ENCODE measurements around the gene KLRC1.
"Not testable (repeated sequence)": the region's sequence is repeated elsewhere in the genome, so short reads cannot be mapped to it uniquely, and the experiment has no call there.

KLRC1 gene

DNA sequence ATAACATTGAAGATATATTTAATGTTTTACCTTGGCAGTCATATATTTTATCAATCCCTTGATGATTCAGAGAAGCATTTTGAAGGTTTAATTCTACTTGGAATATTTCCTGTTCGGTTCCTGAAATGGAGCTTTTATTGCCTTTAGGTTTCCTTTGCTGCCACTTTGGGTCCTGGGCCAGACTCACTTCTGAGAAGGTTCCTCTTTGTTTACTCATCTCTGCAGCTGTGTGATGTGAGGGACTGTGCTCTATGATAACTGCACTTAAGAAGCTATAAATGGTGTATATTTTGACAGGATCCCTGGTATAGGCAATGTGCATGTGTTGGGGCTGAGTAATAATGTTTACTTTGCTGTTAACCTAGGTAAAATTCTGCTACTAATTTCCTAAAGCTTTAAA lies 32.8 kb downstream of the KLRC1 start, which contains the start of gene KLRC3:
KLRC3 (minus strand) TSS at position 262 of the 400 bp plus-strand sequence; CDS start at position 217, 45 bp downstream.
- not testable (repeated sequence) for DNase-seq (ENCODE audit: low read depth in 2 of 2)

DNA sequence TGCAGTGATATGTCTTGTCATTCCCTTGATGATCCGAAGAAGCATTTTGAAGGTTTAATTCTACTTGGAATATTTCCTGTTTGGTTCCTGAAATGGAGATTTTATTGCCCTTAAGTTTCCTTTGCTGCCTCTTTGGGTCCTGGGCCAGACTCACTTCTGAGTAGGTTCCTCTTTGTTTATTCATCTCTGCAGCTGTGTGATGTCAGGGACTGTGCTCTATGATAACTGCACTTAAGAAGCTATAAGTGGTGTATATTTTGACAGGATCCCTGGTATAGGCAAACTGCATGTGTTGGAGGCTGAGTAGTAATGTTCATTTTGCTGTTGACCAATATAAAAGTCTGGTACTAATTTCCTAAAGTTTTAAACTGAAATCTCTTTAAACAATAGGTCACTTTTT lies 43.8 kb downstream of the KLRC1 start, which contains the start of gene KLRC4:
KLRC4 (minus strand) TSS at position 366 of the 400 bp plus-strand sequence; CDS start at position 184, 182 bp downstream.
- DNase-seq (ENCODE audit: low read depth in 2 of 2) = no peak

DNA sequence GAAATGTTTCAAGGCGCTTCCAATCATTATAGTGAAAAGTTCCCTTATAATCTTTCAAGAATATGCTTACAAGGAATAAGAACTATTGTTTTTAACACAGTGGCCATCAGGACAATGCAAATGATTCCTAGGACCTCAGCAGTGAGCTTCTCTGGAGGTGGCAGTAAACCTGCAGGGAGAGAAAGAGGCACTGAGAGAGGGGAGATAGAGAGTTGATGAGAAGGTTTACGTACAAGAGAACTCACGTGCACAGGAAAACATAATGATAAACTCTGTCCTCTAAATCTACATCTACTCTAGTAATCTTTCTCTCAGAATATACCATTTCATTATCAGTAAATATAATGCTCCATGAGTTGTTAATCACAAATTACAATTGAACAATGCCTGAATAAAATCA lies 44.3 kb downstream of the KLRC1 start:
- DNase-seq (ENCODE audit: low read depth in 2 of 2) = no peak

DNA sequence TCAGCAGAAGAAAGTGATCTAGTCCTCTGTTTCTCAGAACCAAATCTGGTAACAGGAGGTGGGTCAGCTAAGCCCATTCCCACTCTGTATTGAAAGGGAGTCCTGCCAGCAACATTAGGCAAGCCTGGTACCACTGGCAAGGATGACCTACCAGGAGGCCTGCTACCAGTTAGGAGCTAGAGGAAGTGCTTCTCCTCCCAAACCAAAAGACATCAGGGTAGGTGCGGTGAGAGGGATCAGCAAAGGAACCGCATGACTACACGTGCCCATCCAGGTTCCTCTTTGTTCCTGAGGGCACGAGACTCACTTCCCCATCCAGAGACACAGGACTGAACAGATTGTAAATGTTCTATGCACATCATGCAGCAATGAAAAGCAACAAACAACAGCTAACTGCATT lies 46.5 kb downstream of the KLRC1 start:
- DNase-seq (ENCODE audit: low read depth in 2 of 2) = no peak

DNA sequence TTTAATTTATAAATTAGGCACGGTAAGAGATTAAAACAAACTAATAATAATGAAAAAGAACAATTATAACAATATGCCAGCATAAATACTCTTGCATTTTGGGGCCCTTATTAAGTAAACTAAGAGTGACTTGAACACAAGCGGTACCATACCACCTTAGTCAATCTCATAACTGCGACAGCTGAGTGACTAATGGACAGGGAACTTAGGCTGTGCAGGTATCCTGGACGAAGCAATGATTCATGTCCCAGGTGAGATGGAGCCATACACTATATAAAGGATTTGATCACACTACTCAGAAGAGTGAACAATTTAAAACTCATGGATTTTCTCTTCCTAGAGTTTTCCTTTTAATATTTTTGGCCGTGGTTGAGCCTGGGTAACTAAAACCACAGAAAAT lies 47.9 kb downstream of the KLRC1 start:
- DNase-seq (ENCODE audit: low read depth in 2 of 2) = no peak

DNA sequence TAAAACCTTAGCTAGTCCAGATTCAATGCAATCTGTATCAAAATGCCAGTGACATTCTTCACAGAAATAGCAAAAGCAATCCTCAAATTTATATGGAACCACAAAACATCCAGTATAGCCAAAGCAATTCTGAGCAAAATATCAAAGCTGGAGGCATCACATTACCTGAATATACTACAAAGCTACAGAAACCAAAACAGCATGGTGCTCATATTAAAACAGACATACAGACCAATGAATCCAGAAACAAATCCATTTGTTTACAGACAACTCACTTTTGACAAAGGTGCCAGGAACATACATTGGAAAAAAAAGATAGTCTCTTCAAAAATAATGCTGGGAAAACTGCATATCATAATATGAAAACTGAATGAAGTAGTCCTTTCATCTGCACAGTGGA lies 48.4 kb downstream of the KLRC1 start:
- DNase-seq (ENCODE audit: low read depth in 2 of 2) = no peak

DNA sequence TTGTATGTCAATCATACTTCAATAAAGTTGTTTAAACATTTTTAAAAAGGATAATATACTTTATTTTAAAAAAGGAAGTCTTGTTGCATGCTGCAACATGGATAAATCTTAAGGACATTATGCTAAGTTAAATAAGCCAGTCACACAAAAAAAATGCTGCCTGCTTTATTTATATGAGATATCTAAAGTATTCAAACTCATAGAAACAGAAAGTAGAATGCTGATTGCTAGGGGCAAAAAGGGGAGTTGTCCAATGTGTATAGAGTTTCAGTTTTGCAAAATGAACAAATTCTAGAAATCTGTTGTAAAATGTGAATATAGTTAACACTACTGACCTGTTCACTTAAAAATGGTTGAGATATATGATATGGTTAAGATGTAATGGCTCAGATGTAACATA lies 52.3 kb downstream of the KLRC1 start:
- DNase-seq (ENCODE audit: low read depth in 2 of 2) = no peak

DNA sequence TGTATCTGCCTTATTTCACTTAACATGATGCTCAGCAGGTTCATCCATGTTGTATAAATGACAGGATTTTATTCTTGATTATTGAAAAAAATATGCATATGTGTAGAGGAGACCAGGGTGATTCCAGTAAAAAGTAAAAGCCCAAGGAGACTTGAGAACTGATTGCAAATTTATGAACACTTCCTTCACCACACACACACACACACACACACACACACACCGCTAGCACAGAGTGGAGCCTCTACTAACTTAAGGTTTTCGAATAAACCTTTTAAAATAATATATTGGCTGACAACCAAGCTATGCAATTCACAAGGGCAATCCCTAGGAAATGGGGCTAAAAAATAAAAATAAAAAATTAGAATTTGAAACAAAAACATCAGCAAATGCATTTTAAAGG lies 55.0 kb downstream of the KLRC1 start:
- no peak for DNase-seq (ENCODE audit: low read depth in 2 of 2)

DNA sequence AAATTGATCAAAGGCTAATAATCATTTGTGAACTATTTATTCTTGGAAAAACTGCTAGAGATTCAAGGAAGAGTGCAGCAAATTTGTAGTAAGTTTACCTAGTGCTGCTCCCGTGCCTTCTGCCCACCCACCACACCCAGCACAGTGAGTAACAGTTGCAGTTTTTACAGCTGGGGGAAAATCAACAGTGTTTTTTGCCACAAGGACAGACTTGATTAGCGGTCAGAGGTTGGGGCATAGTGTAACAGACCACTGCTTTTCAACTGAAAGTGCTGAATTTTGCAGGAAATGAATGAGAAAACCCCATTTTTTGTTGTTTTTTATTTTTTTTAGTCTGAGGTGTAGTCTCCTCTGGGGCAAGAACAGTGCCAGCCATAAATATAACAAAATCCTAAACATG lies 55.9 kb downstream of the KLRC1 start:
- DNase-seq (ENCODE audit: low read depth in 2 of 2) = no peak

DNA sequence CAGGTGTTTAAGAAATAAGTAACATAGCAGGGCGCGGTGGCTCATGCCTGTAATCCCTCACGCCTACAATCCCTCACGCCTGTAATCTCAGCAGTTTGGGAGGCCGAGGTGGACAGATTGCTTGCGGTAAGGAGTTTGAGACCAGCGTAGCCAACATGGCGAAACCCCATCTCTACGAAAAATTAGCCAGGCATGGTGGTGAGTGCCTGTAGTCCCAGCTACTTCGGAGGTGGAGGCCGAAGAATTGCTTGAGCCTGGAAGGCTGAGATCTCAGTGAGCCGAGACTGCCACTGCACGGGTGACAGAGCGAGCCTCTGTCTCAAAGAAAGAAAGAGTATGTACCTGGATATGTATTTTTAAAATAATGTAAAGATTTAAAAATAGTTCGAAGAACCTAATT lies 57.0 kb downstream of the KLRC1 start:
- not testable (repeated sequence) for DNase-seq (ENCODE audit: low read depth in 2 of 2)
